Measurements from ENCODE around the gene MS4A2.
"Not testable (repeated sequence)": the region's sequence is repeated elsewhere in the genome, so short reads cannot be mapped to it uniquely, and the experiment has no call there.

Gene MS4A2

DNA sequence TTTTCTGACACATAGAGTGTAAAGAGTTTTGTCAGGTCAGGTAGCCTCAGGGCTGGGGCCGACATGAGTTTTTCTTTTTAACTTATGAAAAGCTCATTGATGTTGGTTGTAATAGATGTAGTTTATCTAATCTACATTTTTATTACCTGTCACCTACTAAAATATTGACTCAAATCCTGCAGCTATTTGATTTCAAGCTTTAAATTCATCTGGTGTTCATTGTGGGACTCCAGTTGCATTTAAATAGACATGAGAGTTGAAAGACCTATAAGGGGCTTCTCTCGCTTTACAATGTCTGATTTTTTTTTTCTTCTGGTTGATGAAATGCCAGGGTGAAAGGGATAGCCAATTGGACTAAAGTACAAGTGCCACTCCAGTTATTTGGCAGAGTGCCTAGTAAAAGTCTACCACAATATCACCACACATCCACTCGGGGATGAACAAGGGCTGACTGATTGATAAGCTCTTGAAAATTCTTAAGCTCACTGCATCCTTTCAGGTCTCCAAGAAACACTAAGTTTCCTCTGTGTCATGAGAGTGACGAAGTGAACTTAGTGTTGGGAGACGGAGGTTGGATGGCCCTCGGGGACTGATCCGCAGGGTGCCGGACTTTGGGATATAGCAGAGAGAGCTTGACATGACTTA lies 16.1 kb downstream of the MS4A2 start:
- not testable (repeated sequence) for DNase-seq

DNA sequence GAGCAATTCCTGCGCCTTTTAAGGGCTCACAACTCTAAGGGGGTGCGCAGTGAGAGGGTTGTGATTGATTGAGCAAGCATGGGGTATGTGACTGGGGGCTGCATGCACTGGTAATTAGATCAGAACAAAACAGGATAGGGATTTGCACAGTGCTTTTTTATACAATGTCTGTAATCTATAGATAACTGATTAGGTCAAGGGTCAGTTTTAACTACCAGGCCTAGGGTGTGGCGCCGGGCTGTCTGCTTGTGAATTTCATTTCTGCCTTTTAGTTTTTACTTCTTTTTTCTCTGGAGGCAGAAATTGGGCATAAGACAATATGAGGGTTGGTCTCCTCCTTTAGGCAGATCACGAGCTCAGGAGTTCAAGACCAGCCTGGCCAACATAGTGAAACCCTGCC lies 20.2 kb downstream of the MS4A2 start:
- not testable (repeated sequence) for DNase-seq

DNA sequence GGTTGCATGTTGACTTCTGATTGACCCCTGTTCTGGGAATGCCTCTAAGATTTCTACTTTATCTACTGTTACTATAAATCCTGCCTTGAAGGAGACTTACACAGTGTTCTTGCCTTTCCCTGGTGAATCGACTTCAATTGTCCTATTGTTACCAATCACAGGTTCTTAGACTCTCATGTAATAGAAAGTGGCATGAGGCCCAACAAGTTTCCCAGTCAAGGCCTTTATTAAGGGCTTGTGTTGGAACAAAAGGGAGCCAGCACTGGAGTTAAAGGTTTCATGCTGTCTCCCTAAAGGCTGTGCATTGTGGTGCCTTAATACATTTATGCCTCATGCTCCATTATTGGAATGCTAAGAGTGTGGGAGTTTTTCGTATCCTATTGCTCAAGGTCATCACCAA lies 23.3 kb downstream of the MS4A2 start:
- DNase-seq: no peak

- DNase-seq: no peak
Measured at GRCh38 chr11:60116996-60117790, 28.7 kb downstream of the MS4A2 start.

GRCh38 chr11:60118338-60118737 lies 29.9 kb downstream of the MS4A2 start:
- peak; percentile 35 for DNase-seq

DNA sequence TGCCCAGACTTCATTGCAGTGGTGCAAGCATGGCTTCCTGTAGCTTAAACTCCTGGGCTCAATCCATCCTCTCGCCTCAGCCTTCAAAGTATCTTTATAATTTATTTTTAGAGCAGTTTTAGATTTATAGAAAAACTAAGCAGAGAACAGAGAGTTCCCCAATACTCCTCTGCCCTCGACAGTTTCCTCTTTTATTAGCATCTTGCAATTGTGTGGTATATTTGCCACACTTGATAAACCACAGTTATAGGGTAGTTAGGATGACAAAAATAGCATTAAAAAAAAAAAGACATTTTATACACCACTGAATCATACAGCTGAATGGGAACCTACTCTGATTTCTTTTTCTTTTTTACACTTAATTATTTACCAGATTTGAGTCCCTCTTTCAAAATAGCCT lies 31.2 kb downstream of the MS4A2 start:
- DNase-seq: peak; percentile 93

DNA sequence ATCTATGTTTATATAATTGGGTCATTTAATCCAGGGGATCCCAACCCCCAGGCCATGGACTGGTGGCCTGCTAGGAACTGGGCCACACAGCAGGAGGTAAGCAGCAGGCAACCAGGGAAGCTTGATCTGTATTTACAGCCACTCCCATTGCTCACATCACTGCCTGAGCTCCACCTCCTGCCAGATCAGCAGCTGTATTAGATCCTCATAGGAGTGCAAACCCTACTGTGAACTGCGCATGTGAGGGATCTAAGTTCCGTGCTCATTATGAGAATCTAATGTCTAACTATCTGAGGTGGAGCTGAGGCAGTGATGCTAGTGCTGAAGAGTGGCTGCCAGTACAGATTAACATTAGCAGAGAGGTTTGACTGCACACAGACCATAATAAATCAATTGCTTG lies 32.8 kb downstream of the MS4A2 start:
- DNase-seq: no peak

- no peak for DNase-seq
Measured at GRCh38 chr11:60122414-60123036, 34.1 kb downstream of the MS4A2 start.

GRCh38 chr11:60124802-60125432 lies 36.5 kb downstream of the MS4A2 start:
- no peak for DNase-seq

GRCh38 chr11:60125956-60126585 lies 37.6 kb downstream of the MS4A2 start:
- DNase-seq: no peak

DNA sequence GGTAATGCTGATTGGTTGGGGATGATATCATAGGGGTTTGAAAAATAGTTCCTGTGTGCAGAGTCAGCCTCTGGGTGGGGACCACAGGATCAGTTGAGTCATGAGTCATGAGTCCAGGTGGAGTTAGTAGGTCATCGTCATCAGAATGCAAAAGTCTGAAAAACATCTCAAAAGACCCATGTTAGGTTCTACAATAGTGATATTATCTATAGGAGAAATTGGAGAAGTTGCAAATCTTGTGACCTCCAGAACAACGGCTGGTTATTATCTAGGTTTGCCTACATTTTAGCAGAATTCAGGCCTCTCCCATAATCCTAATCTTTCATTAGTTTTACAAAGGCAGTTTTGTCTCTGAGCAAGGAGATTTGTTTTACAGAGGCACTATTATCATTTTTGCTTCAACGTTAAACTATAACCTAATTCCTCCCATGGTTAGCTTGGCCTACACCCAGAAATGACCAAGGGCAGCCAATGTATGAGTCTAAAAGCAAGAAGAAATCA lies 38.9 kb downstream of the MS4A2 start:
- no peak for DNase-seq

- DNase-seq: no peak
Measured at GRCh38 chr11:60128376-60128775, 39.9 kb downstream of the MS4A2 start.

- not testable (repeated sequence) for DNase-seq
Measured at GRCh38 chr11:60128866-60129265, 40.4 kb downstream of the MS4A2 start.

DNA sequence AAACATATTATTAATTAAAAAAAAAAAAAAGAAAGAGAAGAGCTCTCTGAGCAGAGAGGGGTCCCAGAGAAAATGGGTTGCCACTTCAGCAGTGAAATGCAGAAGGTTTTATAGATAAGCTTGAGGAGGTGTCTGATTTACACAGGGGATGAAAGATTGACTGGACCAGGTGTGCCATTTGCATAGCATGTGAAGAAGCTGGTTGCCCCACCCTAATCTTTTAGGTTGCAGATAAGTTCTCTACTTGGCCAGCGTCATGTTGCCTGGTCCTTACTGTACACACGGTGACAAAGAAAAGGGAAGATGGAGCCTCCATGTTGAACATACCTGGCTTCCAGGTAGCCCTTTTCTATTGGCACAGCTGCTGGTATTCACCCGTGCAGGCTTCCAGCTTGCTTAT lies 41.4 kb downstream of the MS4A2 start:
- DNase-seq: no peak

- DNase-seq: peak; percentile 76
Measured at GRCh38 chr11:60130496-60130895, 42.0 kb downstream of the MS4A2 start.

GRCh38 chr11:60131912-60132311 lies 43.4 kb downstream of the MS4A2 start:
- DNase-seq: no peak

DNA sequence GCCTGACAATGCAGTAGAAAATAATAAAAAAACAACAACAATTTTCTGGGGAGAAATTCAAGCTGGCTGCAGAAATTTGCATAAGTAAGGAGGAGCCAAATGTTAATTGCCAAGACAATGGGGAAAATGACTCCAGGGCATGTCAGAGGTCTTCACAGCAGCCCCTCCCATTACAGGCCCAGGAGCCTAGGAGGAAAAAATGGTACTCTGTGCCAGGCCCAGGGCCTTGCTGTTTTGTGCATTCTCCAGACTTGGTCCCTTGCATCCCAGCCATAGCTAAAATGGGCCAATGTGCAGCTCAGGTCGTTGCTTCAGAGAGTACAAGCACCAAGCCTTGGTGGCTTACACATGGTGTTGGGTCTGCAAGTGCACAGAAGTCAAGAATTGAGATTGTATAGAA lies 45.5 kb downstream of the MS4A2 start:
- no peak for DNase-seq

DNA sequence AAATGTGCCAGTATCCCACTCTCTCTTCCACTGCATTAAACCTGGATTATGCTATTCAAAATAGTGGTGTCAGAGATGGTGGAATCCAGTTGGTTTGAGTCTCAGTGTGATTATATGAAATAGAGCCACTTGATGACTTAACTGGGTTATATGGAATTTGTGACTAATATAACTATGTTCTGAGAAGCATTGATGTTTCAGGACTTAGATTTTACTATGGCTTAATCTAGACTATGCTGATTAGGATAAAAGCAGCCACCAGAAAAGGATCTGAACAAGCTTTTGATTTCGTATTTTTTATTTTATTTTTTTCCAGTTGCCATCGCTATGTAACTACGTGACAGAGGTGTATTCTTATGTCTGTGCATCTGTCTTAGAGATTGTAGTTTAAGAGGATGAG lies 55.3 kb downstream of the MS4A2 start:
- no peak for DNase-seq

DNA sequence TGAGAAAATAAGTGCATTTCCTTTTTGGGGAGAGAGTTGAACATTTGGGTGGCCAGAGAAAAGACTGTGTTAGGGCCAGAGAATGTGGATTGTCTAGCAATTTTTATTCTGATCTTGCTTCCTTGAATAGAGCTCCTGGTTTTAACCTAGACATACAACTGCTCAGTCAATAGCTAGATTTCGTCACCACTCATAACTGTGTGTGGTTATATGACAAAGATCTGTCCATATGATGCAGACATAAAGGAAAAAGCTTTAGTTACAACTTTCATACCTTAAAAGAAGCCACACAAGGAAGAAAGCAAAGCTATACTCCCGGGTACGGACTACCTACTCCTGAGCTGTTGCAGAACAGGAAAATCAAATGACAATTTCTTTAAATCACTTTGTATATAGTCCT lies 57.2 kb downstream of the MS4A2 start:
- DNase-seq: peak; percentile 61

Data from MV-4-11 (cell line).